Left lung (tissue), 10 donors: ENCODE data around the gene F10. TPM values are rescaled to one million over a fixed set of nuclear protein-coding genes. Genes with fewer than 3 reads are reported as not detected.

Experiments
- ATAC-seq: fragments of 200-7000 bp; cut with Tn5 transposase; one replicate; pipeline ENCODE4 v1.9.1; 2020; ENCODE audit warnings: moderate library complexity
- DNase-seq, 4 donors: peaks; one replicate each; pipeline ENCODE4 v3.0.0-alpha.2; 2013 to 2020
- H3K27ac ChIP-seq, 2 donors: fragments of 200-600 bp; sonication (generic) in 1 of 2; one replicate each; pipeline versions ENCODE4 v1.5.0 to v1.8.0; 2020 to 2021
- H3K27me3 ChIP-seq, 2 donors: fragments of 200-600 bp; sonication (generic) in 1 of 2; one replicate each; pipeline versions ENCODE4 v1.5.0 to v1.8.0; 2020 to 2021
- H3K36me3 ChIP-seq, 2 donors: fragments of 200-600 bp; sonication (generic) in 1 of 2; one replicate each; pipeline versions ENCODE4 v1.5.0 to v1.8.0; 2020 to 2021
- H3K4me1 ChIP-seq, 2 donors: fragments of 200-600 bp; one replicate each; pipeline ENCODE4 v1.8.0; 2021
- H3K4me3 ChIP-seq, 2 donors: fragments of 200-600 bp; sonication (generic) in 1 of 2; one replicate each; pipeline versions ENCODE4 v1.5.0 to v1.8.0; 2020 to 2021; ENCODE audit warnings: mild to moderate bottlenecking in 1 of 2
- H3K9me3 ChIP-seq, 2 donors: fragments of 200-600 bp; sonication (generic) in 1 of 2; one replicate each; pipeline versions ENCODE4 v1.5.0 to v1.8.0; 2020 to 2021
- intact Hi-C, 2 donors: fragments of 100-400 bp; cut with DNase I; formaldehyde crosslinking; loops; one replicate each; pipeline versions ENCODE4 v1.11.2 to v1.14.2; 2022
- polyA plus RNA-seq, 6 donors: library from polyadenylated mRNA; unstranded; fragments of 120-200 nt; gene quantifications; one replicate each; pipeline ENCODE4 v1.2.1, GENCODE V29; 2013; ENCODE audit not compliant: insufficient read length in 6 of 6
- total RNA-seq, 2 donors: library from RNA; stranded (reverse); fragmentation: NEBNext Ultra II Directional; extraction: Animal tissue kit (Norgen Biotek cat#: 25700); gene quantifications; one replicate each; pipeline ENCODE4 v1.2.1, GENCODE V29; 2021
- TF ChIP-seq, protein P1 (sequence below), 2 donors: fragments of 200-600 bp; sonication (generic) in 1 of 2; IDR thresholded peaks; one replicate each; pipeline versions ENCODE4 v1.5.0 to v1.8.0; 2021; ENCODE audit warnings: antibody characterized with exemption in 2 of 2
- donor health status: DM: no; HTN: yes; CAD: no.
- donor health status: DM: no; HTN: no; CAD: no.

The F10 gene
- total and polyA plus RNA-seq, 8 donors: 6.2 to 21.8 (median 15.1) TPM

DNA sequence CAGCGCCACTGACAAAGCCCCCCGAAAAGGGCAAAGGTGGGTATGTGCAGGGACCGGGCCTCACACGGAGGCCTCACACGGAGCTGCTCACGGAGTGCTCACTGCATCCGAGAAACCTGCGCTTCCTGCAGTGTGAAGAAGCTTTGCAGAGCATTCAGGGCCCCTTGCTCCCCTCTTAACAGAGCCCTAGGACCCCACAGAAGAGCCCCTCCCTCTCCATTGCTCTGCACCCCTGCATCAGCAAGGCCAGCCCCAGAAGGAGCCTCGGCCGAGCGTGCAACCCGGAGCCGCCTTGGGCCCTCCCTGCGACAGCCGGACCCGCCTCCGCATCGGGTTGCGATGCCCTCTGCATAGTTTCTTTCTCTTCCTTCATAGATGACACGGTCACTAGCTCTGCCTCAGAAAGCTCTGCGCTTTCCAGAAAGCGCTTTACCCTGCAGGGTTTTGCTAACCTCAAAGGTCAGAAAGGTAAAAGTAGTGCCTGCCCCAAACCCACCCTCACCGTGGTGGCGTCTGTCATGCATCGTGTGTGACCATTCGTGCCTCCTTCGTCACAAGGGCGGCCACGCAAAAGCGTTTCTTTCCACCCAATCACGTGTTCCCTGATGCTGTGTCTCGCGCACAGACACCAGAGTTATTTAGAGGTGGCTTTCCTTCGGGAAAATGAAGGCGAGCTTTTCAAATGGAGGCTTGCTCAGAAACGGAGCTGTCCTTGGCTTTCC, 32.7 kb upstream of the F10 start:
- Histone ChIP-seq H3K27me3 (no peaks in the 10 kb centered on the region), H3K9me3 (no peaks in the 10 kb centered on the region), H3K4me3 (no peak overlapping the region), H3K36me3 (peaks cover 0 to 43% of the 10 kb centered on the region in 2 donors), H3K27ac (no peak overlapping the region), H3K4me1 (no peaks in the 10 kb centered on the region)
- ATAC-seq (no peak), DNase-seq (peak in 1 of 4 donors; percentile 75)
- TF ChIP-seq, protein P1, sequence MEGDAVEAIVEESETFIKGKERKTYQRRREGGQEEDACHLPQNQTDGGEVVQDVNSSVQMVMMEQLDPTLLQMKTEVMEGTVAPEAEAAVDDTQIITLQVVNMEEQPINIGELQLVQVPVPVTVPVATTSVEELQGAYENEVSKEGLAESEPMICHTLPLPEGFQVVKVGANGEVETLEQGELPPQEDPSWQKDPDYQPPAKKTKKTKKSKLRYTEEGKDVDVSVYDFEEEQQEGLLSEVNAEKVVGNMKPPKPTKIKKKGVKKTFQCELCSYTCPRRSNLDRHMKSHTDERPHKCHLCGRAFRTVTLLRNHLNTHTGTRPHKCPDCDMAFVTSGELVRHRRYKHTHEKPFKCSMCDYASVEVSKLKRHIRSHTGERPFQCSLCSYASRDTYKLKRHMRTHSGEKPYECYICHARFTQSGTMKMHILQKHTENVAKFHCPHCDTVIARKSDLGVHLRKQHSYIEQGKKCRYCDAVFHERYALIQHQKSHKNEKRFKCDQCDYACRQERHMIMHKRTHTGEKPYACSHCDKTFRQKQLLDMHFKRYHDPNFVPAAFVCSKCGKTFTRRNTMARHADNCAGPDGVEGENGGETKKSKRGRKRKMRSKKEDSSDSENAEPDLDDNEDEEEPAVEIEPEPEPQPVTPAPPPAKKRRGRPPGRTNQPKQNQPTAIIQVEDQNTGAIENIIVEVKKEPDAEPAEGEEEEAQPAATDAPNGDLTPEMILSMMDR (IDR thresholded peaks at IDR 0.05): no peak
- intact Hi-C loops: no loop called here

DNA sequence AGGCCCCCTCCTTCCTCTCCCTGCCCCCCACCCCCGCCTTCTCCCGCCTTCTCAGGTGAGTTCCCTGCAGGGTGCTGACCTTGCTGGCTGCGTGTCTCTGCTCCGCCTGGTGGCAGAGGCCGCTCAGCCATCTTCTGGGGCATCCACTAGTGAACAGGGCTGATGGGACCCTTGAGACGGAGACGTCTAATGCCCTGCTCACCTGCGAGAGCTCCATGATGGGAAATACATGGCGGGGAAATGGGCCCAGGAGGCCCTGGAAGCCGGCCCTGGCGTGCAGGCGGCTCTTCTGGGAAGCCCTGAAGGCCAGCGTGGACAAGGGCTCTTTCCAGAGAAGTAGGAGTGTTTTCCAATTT, 32.2 kb upstream of the F10 start:
- TF ChIP-seq, protein P1 (IDR thresholded peaks at IDR 0.05): no peak
- intact Hi-C loops: no loop called here
- Histone ChIP-seq H3K4me3 (no peak overlapping the region), H3K27ac (no peak overlapping the region), H3K9me3 (no peaks in the 10 kb centered on the region), H3K4me1 (no peaks in the 10 kb centered on the region), H3K27me3 (no peaks in the 10 kb centered on the region), H3K36me3 (peaks cover 0 to 39% of the 10 kb centered on the region in 2 donors)
- DNase-seq (peak in 1 of 4 donors; percentile 58), ATAC-seq (no peak)

DNA sequence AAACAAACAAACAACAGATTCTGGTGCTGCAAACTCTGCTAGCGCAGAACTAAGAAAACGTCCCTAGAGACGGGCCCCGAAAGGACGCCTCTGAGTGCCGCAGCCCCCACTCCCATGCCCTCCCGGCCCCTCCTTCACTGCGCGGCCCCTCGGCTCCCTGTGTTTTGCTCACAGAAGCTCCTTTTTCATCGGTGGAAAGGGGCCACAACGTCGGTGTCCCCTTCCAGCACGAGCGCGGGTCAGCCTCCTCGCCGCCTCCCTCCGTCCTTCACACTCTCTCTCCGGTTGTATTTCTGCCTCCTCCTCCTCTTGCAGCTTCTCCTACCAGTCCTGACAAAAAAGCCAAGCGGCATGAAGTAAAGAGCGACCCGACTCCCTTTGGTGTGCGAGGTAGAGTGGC, 31.8 kb upstream of the F10 start:
- intact Hi-C loops: no loop called here
- Histone ChIP-seq H3K27me3 (no peaks in the 10 kb centered on the region), H3K9me3 (no peaks in the 10 kb centered on the region), H3K27ac (no peak overlapping the region), H3K4me1 (no peaks in the 10 kb centered on the region), H3K36me3 (peaks cover 0 to 41% of the 10 kb centered on the region in 2 donors), H3K4me3 (no peak overlapping the region)
- ATAC-seq (no peak), DNase-seq (peak in 1 of 4 donors; percentile 53)
- TF ChIP-seq, protein P1 (IDR thresholded peaks at IDR 0.05): no peak

DNA sequence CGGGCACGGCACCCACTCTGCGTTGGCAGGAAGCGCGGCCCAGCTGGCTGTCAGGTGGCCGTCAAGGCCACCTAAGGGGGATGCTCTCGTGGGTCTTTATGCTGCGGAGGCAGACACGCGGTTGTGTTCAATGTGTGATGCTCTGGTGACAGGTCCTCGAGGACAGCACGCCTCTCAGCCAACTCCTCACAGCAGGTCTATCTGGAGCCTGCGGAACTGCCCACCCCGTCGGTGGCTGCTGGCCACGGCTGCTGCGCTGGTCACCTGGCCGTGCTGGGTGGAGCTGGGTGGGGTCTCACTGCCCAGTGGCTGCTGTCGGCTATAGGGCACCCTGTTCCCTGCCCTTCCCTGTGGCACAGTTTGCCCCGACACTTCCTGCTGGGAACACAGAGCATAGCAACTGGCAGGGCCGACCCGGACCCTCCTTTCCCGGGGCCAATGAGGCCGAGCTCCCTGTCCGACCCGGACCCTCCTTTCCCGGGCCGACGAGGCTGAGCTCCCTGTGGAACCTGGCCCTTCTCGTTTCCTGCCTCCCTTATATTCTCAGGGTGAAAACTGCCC, 31.3 kb upstream of the F10 start:
- Histone ChIP-seq H3K36me3 (peaks cover 0 to 46% of the 10 kb centered on the region in 2 donors), H3K4me1 (no peaks in the 10 kb centered on the region), H3K4me3 (no peak overlapping the region), H3K9me3 (no peaks in the 10 kb centered on the region), H3K27ac (no peak overlapping the region), H3K27me3 (no peaks in the 10 kb centered on the region)
- intact Hi-C loops: no loop called here
- DNase-seq (peak in 1 of 4 donors; percentile 61), ATAC-seq (no peak)
- TF ChIP-seq, protein P1 (IDR thresholded peaks at IDR 0.05): no peak

DNA sequence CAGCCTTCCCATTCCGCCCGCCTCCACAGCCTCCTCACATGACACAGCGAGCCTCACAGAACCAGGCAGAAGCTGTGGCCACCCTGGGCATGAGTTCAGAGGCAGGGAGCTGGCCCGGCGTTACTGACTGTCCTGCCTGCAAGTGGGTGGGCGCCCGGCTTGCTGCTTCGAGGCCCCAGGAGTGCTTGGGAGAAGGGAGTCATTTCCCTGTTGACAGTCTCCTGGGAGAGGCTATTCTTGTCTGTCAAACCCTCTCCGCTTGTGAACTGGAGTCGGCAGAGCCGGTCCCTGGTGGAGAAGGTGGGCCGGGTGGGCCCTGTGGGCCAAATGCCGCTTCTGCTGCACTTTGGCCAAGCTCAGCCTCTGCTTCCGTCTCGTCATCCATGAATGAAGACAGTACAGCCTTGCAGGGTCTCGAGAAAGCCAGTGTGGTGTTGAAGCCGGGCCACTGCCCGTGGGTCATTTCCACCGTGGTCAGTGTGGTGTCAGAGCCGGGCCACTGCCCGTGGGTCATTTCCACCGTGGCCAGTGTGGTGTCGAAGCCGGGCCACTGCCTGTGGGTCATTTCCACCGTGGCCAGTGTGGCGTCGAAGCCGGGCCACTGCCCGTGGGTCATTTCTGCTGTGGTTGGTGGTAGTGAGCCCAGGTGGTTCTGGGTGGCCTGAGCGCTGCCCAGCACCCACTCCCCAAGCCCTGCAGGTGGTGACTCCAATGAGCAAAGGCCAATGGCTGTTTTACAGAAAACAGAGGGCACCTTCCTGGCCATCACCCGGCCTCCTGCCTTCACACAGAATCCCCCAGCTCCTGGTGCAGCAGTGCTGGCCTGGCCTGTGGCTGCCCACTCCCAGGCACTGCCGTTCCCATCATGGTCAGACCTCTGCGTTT, 30.5 kb upstream of the F10 start:
- Histone ChIP-seq H3K36me3 (peaks cover 0 to 49% of the 10 kb centered on the region in 2 donors), H3K4me3 (no peak overlapping the region), H3K9me3 (no peaks in the 10 kb centered on the region), H3K4me1 (no peaks in the 10 kb centered on the region), H3K27ac (no peak overlapping the region), H3K27me3 (peaks cover 0 to 4% of the 10 kb centered on the region in 2 donors)
- TF ChIP-seq, protein P1 (IDR thresholded peaks at IDR 0.05): no peak
- DNase-seq (peak in 1 of 4 donors; percentile 80), ATAC-seq (no peak)
- intact Hi-C loops: no loop called here
